DMS 273 (cell line): ENCODE data around the gene POC1A.
"Not testable (repeated sequence)": the region's sequence is repeated elsewhere in the genome, so short reads cannot be mapped to it uniquely, and the experiment has no call there.

Source experiments
- DNase-seq: peaks from one replicate; lab custom pipeline; 2025; ENCODE audit not compliant: unreplicated experiment; lab: John Stamatoyannopoulos, UW

The POC1A gene

DNA sequence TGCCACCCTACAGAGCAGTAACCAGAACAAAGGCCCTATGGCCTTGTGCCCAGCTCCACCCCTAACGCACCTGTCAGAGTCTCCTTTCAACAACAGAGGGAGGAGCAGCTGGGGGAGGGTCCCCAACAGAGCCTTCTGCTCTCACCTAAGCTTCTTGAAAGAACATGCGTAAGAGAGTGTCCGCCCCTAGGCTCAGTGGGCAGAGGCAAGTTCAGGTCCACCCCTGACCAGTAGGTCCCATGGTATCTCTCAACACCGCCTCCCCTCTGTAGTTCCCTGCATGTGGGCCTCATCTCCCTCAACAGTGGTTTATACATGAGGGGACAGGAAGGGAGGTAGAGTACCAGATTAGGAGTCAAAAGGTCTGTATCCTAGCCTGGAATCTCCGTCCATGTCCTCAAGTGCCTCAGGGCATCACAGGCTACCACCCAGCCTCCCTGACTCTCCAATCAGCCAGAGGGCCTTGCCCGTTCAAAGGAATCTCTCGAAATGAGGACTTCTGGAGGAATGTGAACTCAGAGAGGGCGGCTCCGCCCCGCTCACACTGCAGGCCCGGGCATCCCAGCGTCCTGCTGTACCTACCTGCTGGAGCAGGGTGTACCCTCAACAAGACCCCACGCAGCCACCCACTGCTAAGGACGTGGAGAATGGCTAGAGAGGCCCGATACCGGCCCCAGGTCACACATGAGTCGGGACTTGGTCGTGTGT lies 680 bp downstream of the POC1A start:
- DNase-seq = peak; percentile 39

DNA sequence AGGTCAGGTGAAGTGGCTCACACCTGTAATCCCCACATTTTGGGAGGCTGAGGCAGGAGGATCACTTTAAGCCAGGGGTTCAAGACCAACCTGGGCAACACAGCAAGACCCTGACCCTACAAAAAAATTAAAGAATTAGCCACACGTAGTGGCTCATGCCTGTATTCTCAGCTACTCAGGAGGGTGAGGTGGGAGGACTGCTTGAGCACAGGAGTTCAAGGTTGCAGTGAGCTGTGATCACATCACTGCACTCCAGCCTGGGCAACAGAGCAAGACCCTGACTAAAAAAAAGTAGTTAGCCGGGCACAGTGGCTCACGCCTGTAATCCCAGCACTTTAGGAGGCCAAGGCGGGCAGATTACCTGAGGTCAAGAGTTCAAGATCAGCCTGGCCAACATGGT lies 2.2 kb downstream of the POC1A start:
- DNase-seq = not testable (repeated sequence)

DNA sequence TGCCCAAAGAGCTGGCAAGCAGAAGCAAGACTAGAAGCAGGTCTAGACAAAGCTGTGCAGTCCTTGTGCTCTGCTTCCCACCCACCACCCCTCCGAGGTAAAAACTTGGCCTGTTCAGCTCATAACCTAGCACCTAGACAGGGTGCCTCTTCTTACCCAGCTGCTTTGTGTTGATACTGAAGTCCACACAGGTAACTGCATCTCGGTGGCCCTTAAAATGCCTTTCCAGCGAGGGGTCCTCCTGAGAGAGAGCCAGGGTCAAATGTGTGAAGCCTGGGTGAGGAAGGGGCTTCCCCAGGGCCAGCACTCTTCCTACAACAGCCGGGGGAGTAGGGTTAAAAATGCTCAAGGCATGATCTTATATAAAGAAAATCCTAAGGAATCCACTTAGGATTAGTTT lies 3.4 kb downstream of the POC1A start:
- no peak for DNase-seq

DNA sequence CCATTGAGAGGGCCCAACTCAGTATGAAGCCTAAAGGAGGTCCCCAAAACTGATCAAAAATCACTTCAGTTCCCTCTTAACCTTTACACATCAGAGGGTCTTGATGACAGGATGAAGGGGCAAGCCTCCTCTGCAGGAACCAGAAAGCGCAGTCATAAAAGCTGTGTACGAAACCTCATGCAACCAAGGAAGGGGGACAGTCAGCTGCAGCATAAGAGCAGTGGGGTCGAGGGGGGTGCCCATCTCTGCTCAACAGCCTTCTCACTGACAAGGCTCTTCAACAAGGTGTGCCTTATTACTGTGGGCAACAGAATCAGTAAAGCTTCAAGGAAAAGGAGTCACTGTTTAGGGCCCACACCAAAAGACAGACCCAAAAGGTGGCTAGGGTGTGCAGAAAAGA lies 3.9 kb downstream of the POC1A start:
- DNase-seq = no peak

DNA sequence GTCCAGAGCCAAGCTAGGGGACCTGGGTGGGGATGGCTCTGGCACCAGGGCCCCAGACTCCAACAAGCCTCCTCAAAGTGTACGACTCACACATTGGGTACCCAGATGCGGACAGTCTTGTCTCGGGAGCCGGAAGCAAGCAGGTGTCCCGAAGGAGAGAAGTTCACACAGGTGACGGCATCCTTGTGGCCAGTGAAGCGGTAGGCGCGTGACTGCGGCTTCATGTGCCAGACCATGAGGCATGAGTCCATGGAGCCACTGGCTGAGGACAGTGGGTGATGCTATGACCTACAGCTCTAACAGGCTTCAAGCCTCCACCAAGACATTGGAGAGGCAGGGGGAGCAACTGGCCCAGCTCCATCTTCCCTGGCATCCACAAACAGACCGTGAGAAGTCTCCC lies 4.5 kb downstream of the POC1A start:
- DNase-seq = no peak

DNA sequence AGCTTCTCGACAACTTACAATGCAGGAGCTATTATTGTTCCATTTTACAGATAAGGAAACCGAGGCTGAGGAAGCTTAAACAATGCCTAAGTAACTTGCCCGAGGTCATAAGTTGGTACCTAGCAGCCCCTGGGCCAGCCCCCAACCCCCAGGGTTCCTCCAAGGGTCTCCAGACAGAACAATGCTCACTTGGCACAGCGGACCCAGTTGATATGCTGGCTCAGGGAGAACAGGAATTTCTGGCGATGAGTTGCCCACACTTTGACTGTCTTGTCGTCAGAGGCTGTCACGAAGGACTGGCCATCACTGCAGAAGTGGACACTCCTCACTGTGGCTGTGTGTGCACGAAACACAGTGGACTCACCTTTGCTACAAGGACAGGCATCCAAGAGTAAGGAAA lies 5.2 kb downstream of the POC1A start:
- no peak for DNase-seq

- DNase-seq = no peak
These were observed 6.4 kb downstream of the POC1A start for GRCh38 chr3:52147804-52148203.

GRCh38 chr3:52146811-52147210 lies 7.4 kb downstream of the POC1A start:
- DNase-seq = no peak

- DNase-seq = no peak
These were observed 8.0 kb downstream of the POC1A start for GRCh38 chr3:52146189-52146588.

GRCh38 chr3:52145736-52146110 lies 8.5 kb downstream of the POC1A start:
- no peak for DNase-seq

DNA sequence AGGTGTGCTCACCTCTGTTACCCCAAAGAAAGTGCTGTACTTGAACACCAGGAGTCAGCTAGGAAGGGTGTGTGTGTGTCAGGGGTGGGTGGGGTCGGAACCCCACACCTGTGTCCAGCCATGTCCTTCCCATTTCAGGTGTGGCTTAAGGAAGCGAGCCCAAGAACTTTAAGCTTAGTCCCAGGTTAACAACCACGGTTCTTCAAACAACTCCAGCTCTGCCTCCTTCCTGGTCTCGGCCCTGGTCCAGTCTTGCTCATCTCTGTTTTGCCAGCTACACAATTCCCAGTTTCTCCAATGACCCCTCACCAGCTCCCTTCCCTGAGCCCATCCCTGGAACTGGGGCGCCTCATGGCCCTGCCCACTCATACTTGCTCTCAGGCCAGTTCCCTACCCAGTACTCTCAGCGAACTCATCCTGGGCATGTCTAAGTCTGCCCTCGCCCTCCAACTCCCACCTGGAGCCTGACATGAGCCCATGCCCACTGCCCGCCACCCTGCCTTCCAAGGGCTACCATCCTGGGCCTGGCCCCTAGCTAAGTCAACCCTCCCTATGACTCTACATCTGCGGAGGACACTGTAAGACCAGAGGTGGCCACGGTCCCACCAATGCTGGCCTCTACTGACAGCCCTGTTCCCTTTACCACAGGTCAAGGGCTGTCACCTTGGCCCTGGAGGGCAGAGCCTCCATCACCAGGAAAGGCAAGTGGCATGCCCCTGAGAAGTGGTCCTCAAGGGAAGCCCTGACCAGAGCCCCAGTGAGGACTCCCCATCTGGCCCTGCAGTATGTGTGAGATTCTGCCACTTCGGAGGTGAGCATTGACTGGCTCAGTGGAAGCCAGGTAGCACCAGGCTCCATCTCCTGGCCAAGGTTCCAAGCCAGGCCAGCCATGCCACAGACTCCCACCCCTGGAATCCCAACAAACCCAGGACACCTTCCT lies 9.2 kb downstream of the POC1A start:
- no peak for DNase-seq

DNA sequence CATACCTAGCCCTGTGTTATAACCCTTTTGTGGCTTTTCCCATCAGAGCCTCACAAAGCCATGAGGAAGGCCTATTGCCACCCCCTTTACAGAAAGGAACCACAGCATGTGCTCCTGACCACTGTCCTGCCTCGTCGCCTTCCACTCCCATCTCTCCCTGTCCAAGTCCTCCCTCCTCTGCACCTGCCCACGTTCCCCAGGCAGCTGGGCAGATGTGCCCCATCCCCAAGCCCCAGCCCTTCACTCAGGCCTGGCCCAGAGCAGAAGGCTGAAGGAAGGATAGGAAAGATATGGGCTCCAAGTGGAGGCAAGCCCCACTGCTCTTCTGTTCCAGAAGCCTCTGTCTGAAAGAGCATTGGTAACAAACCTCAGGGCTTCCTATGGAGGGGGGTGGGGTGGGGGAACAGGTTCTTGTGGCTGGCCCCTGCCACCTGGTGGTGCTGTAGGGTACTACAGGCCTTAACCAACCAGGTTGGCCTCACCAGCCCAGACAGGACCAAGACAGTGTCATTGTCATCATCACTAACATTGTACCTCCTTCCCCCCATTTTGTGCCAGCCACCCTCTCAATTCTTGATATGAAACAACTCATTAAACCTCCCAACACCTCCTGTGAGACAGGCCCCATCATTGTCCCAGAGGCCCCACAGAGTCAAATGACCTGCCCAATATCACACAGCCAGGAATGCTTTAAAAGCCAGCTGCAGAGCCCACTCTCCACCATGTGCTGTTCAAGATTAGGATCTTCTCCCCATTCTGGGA lies 10.0 kb downstream of the POC1A start:
- peak; percentile 75 for DNase-seq

DNA sequence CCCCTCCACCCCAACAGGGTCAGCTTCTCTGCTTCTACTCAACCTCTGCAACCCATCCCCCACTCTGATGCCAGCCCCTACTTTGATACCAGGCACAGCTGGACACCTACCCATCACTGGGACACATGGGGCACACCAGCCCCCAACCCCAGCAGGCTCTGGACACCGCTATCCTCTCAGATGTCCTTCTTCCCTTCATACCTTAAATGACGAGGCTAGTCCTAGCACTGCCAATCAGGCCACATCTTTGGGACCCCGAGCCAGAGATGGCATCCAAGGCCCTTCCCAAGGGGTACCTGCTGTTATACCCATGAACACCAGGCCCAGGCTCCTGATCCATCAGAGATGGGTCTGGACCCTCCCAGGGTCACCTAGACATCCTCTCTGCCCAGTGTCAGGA lies 10.6 kb downstream of the POC1A start:
- no peak for DNase-seq

DNA sequence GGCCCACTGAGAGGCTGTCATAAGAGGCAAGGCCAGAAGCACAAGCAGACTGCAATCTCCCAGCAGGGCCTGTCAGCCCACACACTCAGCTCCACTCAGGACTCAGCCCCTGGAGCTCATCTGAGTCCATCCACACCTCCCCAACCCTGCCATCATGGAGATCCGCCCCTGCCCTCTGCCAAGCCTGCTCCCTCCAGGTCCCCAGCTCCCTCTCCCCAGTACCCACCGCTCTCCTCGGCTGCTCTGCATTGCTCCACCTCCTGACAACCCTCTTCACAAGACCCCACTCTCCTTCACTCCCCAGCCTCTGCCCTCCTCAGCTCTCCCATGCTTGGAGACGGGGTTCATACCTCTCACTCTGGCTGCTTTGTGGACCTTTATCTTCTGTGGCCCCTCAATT lies 11.1 kb downstream of the POC1A start:
- no peak for DNase-seq

- DNase-seq = no peak
These were observed 12.5 kb downstream of the POC1A start for GRCh38 chr3:52141751-52142150.

DNA sequence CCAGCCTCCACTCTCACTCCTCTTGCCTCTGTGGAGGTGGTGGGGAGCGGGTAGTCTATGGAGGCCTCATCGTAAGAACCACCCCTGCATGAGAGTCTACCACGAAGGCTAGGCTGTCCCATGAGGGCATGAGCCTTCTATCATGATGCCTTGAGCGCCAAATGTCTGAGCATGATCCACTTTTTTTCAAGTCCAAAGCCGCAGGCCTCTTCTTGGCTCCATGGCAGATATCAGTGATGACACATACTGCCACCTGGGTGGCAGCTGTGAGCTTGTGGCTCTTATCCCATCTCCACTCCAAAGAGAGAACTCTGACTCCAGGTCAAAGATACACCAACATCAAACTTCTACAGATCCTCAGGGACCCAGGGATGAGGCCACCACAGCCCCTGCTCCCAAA lies 13.5 kb downstream of the POC1A start:
- no peak for DNase-seq

- no peak for DNase-seq
These were observed 14.2 kb downstream of the POC1A start for GRCh38 chr3:52140000-52140399.

- DNase-seq = no peak
These were observed 16.9 kb downstream of the POC1A start for GRCh38 chr3:52137311-52137710.

DNA sequence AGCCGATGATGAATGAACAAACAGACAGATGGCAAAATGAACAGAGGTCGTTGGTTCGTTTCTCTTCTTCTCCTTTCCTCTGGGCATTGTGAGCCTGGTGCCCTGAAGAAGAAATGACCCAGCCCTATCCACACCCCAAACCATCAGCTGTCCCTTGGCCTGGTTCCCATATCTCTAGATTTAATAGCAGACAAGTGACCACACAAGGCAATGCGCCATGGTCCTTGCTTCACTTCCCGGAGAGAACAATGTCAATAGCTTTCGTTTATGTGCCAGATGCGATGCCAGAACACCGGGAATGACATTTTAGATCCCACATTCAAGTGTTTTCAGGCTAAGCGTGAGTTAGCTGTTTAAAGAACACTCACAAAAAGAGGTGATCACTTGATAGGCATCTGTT lies 17.7 kb downstream of the POC1A start:
- DNase-seq = no peak

DNA sequence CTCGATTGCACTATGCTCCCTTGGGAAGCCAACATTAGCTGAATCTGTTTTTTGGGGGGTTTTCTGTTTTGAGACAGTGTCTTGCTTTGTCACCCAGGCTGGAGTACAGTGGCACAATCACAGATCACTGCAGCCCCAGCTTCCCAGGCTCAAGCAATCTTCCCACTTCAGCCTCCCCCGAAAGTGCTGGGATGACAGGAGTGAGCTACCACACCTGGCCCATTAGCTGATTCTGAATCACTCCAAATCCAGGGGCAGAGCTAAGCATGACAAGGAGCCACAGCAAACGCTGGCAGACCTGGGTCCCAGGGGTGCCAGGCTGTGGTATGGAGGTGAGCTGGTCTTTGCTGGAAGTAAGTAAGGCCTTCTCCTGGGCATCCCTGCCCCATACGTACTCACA lies 18.9 kb downstream of the POC1A start:
- DNase-seq = no peak

- DNase-seq = no peak
These were observed 19.5 kb downstream of the POC1A start for GRCh38 chr3:52134761-52135160.

- DNase-seq = no peak
These were observed 21.3 kb downstream of the POC1A start for GRCh38 chr3:52132930-52133329.
